H9 (cell line): ENCODE results near the gene IL26. TPM values are rescaled to one million over a fixed set of nuclear protein-coding genes. Genes with fewer than 3 reads are reported as not detected.

ENCODE experiments used
- DNase-seq: peaks from one replicate; pipeline ENCODE4 v3.0.0-alpha.2; 2017
- H2AFZ ChIP-seq: one replicate; pipeline ENCODE4 v1.6.1; 2013; ENCODE audit warnings: mild to moderate bottlenecking, low read length, control low read depth, moderate library complexity
- H2AK5ac ChIP-seq: 2 replicates; pipeline ENCODE4 v1.6.1; 2013; ENCODE audit warnings: low read length, control low read depth, mixed read lengths; ENCODE audit not compliant: insufficient read length
- H2BK120ac ChIP-seq: one replicate; pipeline ENCODE4 v1.6.1; 2013; ENCODE audit warnings: low read depth, mild to moderate bottlenecking, low read length, control low read depth, inconsistent platforms; ENCODE audit not compliant: poor library complexity, severe bottlenecking
- H2BK12ac ChIP-seq: 2 replicates; pipeline ENCODE4 v1.6.1; 2013; ENCODE audit warnings: low read length, control low read depth, mixed read lengths, low read depth; ENCODE audit not compliant: insufficient read length
- H2BK15ac ChIP-seq: 2 replicates; pipeline ENCODE4 v1.6.1; 2013; ENCODE audit warnings: low read depth, low read length, control low read depth
- H2BK20ac ChIP-seq: one replicate; pipeline ENCODE4 v1.6.1; 2013; ENCODE audit warnings: low read depth, mild to moderate bottlenecking, low read length, control low read depth, inconsistent platforms; ENCODE audit not compliant: poor library complexity, severe bottlenecking
- H2BK5ac ChIP-seq: 2 replicates; pipeline ENCODE4 v1.6.1; 2013; ENCODE audit warnings: low read length, control low read depth, mixed read lengths; ENCODE audit not compliant: insufficient read length
- H3K14ac ChIP-seq: 2 replicates; pipeline ENCODE4 v1.6.1; 2013; ENCODE audit warnings: low read length, control low read depth; ENCODE audit not compliant: insufficient read depth
- H3K18ac ChIP-seq: 2 replicates; pipeline ENCODE4 v1.6.1; 2013; ENCODE audit warnings: low read depth, mild to moderate bottlenecking, mixed read lengths, low read length, control low read depth; ENCODE audit not compliant: insufficient read length
- H3K23ac ChIP-seq: 2 replicates; pipeline ENCODE4 v1.6.1; 2013; ENCODE audit warnings: low read length, control low read depth, mixed read lengths, low read depth; ENCODE audit not compliant: insufficient read length
- H3K23me2 ChIP-seq: 2 replicates; pipeline ENCODE4 v1.6.1; 2013; ENCODE audit warnings: low read depth, mild to moderate bottlenecking, mixed read lengths, low read length, control low read depth; ENCODE audit not compliant: insufficient read length, poor library complexity, severe bottlenecking
- H3K27ac ChIP-seq: 2 replicates; pipeline ENCODE4 v1.5.1; 2013; ENCODE audit warnings: low read length, control low read depth, mixed read lengths, low read depth; ENCODE audit not compliant: insufficient read length
- H3K27me3 ChIP-seq: 2 replicates; pipeline ENCODE4 v1.6.1; 2013; ENCODE audit warnings: low read length, control low read depth, inconsistent platforms; ENCODE audit not compliant: insufficient read depth
- H3K4ac ChIP-seq: 2 replicates; pipeline ENCODE4 v1.6.1; 2013; ENCODE audit warnings: low read depth, mild to moderate bottlenecking, control low read depth, inconsistent platforms, low read length, moderate library complexity
- H3K4me1 ChIP-seq: 2 replicates; pipeline ENCODE4 v1.6.1; 2013; ENCODE audit warnings: low read length, control low read depth, inconsistent platforms; ENCODE audit not compliant: insufficient read depth
- H3K4me2 ChIP-seq: 2 replicates; pipeline ENCODE4 v1.6.1; 2013; ENCODE audit warnings: low read length, control low read depth, mixed read lengths; ENCODE audit not compliant: insufficient read length, insufficient read depth
- H3K56ac ChIP-seq: 2 replicates; pipeline ENCODE4 v1.6.1; 2013; ENCODE audit warnings: low read depth, mild to moderate bottlenecking, mixed read lengths, low read length, control low read depth; ENCODE audit not compliant: insufficient read length
- H3K79me1 ChIP-seq: 2 replicates; pipeline ENCODE4 v1.6.1; 2013; ENCODE audit warnings: low read depth, mild to moderate bottlenecking, moderate library complexity, low read length, control low read depth, inconsistent platforms; ENCODE audit not compliant: insufficient read depth, poor library complexity, severe bottlenecking
- H3K79me2 ChIP-seq: 2 replicates; pipeline ENCODE4 v1.6.1; 2013; ENCODE audit warnings: low read length, control low read depth, inconsistent platforms; ENCODE audit not compliant: insufficient read depth
- H3K9ac ChIP-seq: 2 replicates; pipeline ENCODE4 v1.6.1; 2013; ENCODE audit warnings: low read length, control low read depth, mixed read lengths; ENCODE audit not compliant: insufficient read length; ENCODE audit errors: extremely low read depth
- H3K9me3 ChIP-seq: one replicate; pipeline ENCODE4 v1.6.1; 2013; ENCODE audit warnings: low read depth, low read length, inconsistent platforms; ENCODE audit not compliant: control insufficient read depth
- H3T11ph ChIP-seq: one replicate; pipeline ENCODE4 v1.6.1; 2013; ENCODE audit warnings: mild to moderate bottlenecking, low read length, control low read depth, inconsistent platforms
- H4K20me1 ChIP-seq: one replicate; pipeline ENCODE4 v1.6.1; 2013; ENCODE audit not compliant: control insufficient read depth, insufficient read length, insufficient read depth
- H4K5ac ChIP-seq: 2 replicates; pipeline ENCODE4 v1.6.1; 2013; ENCODE audit warnings: low read depth, mild to moderate bottlenecking, mixed read lengths, low read length, control low read depth; ENCODE audit not compliant: insufficient read length
- H4K8ac ChIP-seq: replicated peaks from 2 replicates; pipeline ENCODE4 v1.6.1; 2013; ENCODE audit warnings: low read length, control low read depth, mixed read lengths, low read depth; ENCODE audit not compliant: insufficient read length
- H4K91ac ChIP-seq: 2 replicates; pipeline ENCODE4 v1.6.1; 2013; ENCODE audit warnings: low read depth, mild to moderate bottlenecking, moderate library complexity, mixed read lengths, low read length, control low read depth; ENCODE audit not compliant: insufficient read length
- H3K27ac Mint-ChIP-seq, 3 experiments: 2 replicates in 2 of 3; 3 replicates in 1 of 3; pipeline ENCODE4 v1.8.0; 2020 to 2021; ENCODE audit warnings: mixed read lengths in 3 of 3, mild to moderate bottlenecking in 1 of 3, moderate library complexity in 1 of 3
- H3K27me3 Mint-ChIP-seq: 2 replicates; pipeline ENCODE4 v1.8.0; 2021; ENCODE audit warnings: low read depth, mild to moderate bottlenecking, moderate library complexity, mixed read lengths
- H3K36me3 Mint-ChIP-seq, 3 experiments: 2 replicates in 2 of 3; 3 replicates in 1 of 3; pipeline ENCODE4 v1.8.0; 2020 to 2021; ENCODE audit warnings: low read depth in 3 of 3, mixed read lengths in 3 of 3; ENCODE audit not compliant: insufficient read depth in 1 of 3
- H3K4me1 Mint-ChIP-seq, 2 experiments: 2 replicates each; pipeline ENCODE4 v1.8.0; 2020; ENCODE audit warnings: mixed read lengths in 2 of 2
- H3K4me3 Mint-ChIP-seq, 2 experiments: 2 replicates in 1 of 2; 3 replicates in 1 of 2; pipeline ENCODE4 v1.8.0; 2020 to 2021; ENCODE audit warnings: mild to moderate bottlenecking in 2 of 2, mixed read lengths in 2 of 2, moderate library complexity in 1 of 2
- H3K9me3 Mint-ChIP-seq, 2 experiments: 2 replicates in 1 of 2; 3 replicates in 1 of 2; pipeline ENCODE4 v1.8.0; 2020; ENCODE audit warnings: mild to moderate bottlenecking in 2 of 2, mixed read lengths in 2 of 2, moderate library complexity in 1 of 2
- WGBS: extraction: QIAGEN DNeasy Blood & Tissue Kit; methylation state at CpG from one replicate; pipeline ENCODE4 v1.1.7; 2013; ENCODE audit warnings: missing lambda C conversion rate, low lambda C conversion rate, mixed read lengths; ENCODE audit not compliant: insufficient read length; ENCODE audit errors: extremely low coverage; 5-methylcytosine and 5-hydroxymethylcytosine counted together
- total RNA-seq: library from RNA; stranded (reverse); gene quantifications from 2 replicates; pipeline ENCODE4 v1.2.1, GENCODE V29; 2021
- TF ChIP-seq, protein P1 (sequence below): fragments of 200-600 bp; sonication (generic); conservative IDR thresholded peaks from 3 replicates; pipeline ENCODE4 v1.8.0; 2021; ENCODE audit warnings: antibody characterized with exemption, mild to moderate bottlenecking

Gene IL26
- total RNA-seq, 1 experiment from 2014 or later, result not detected

DNA sequence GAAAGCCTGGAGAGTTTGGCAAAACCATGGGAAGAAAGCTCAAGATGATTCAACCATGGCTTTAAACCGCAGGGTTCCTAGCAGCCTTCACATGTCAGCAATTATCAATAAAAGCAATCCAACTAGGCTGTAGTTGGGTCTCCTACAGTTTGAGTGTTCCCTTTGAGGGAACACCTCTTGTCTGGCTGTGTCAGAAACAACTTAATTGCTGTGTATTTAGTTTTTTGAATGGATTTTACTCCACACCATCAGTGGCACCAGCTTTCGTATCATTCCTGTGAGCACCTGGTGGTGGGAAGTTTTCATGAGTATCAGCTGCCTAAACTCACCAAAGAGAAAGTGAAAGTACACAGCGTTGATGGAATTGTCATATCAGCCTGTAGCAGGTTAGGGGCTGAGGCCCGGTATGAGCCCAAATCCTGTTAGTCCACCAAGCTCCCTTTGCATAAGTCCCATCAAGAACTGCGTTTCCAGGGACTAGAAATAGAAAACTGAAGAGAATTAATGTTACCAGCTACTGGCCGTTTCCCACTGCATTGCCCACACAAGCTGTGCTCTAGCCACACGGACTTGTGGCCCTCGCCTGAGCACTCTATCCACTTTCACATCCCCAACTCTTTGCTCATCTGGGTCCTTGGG is 10.9 kb upstream of the IL26 start:
- TF ChIP-seq, protein P1, sequence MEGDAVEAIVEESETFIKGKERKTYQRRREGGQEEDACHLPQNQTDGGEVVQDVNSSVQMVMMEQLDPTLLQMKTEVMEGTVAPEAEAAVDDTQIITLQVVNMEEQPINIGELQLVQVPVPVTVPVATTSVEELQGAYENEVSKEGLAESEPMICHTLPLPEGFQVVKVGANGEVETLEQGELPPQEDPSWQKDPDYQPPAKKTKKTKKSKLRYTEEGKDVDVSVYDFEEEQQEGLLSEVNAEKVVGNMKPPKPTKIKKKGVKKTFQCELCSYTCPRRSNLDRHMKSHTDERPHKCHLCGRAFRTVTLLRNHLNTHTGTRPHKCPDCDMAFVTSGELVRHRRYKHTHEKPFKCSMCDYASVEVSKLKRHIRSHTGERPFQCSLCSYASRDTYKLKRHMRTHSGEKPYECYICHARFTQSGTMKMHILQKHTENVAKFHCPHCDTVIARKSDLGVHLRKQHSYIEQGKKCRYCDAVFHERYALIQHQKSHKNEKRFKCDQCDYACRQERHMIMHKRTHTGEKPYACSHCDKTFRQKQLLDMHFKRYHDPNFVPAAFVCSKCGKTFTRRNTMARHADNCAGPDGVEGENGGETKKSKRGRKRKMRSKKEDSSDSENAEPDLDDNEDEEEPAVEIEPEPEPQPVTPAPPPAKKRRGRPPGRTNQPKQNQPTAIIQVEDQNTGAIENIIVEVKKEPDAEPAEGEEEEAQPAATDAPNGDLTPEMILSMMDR, result no peak
- H3K27ac Mint-ChIP-seq, result no peak overlapping the region; a peak in 1 of 7 replicates
- Histone ChIP-seq H4K20me1 (no peaks in the 10 kb centered on the region), H3K79me2 (no peaks in the 10 kb centered on the region), H3K27me3 (no peaks in the 10 kb centered on the region), H3K23me2 (no peaks in the 10 kb centered on the region), H3K18ac (no peak overlapping the region), H2AK5ac (no peak overlapping the region), H3K4me2 (no peak overlapping the region), H3K9ac (no peak overlapping the region), H2BK15ac (no peak overlapping the region), H2BK12ac (no peak overlapping the region), H3K56ac (no peak overlapping the region), H3K23ac (no peak overlapping the region), H4K5ac (no peak overlapping the region), H2BK120ac (no peak overlapping the region), H2BK20ac (no peak overlapping the region), H2AFZ (no peak overlapping the region), H2BK5ac (no peak overlapping the region), H3K14ac (no peak overlapping the region), H4K8ac (no peak overlapping the region), H3K9me3 (no peaks in the 10 kb centered on the region), H3K79me1 (no peaks in the 10 kb centered on the region), H3K27ac (no peak overlapping the region), H3T11ph (no peak overlapping the region), H4K91ac (no peak overlapping the region), H3K4ac (no peak overlapping the region), H3K4me1 (no peaks in the 10 kb centered on the region)
- no peaks in the 10 kb centered on the region for H3K27me3 Mint-ChIP-seq
- no peaks in the 10 kb centered on the region; a peak in 1 of 5 replicates for H3K9me3 Mint-ChIP-seq
- WGBS, result no CpG with 5 or more reads among the region's 8 CpGs
- H3K36me3 Mint-ChIP-seq, result no peaks in the 10 kb centered on the region
- peaks cover 7% of the 10 kb centered on the region in 2 experiments; a peak in 3 of 4 replicates for H3K4me1 Mint-ChIP-seq
- DNase-seq, result no peak
- H3K4me3 Mint-ChIP-seq, result no peak overlapping the region
